ENCODE results near the gene NECTIN4. TPM values are rescaled to one million over a fixed set of nuclear protein-coding genes. Genes with fewer than 3 reads are reported as not detected.
A peak's percentile ranks its signal among the peaks of the same experiment; 100 is the strongest.

The NECTIN4 gene
- total and polyA plus RNA-seq, 2 of the 8 experiments (the other 6 are each of a cell fraction or from before 2014, with no cell fraction given): 0.19 to 0.71 TPM

- peak overlapping the region; percentile 23 for H4K5ac ChIP-seq (ENCODE audit: insufficient read length, low read depth, low read length)
- peak overlapping the region in 3 of 4 experiments; percentile 40 to 53 (median 47); a peak in 5 of 7 replicates for H3K9ac ChIP-seq (replicated peaks in 1 of 4; ENCODE audit: extremely low read depth in 1 of 4, low read depth in 3 of 4, low read length in 3 of 4)
- peak overlapping the region; percentile 54; the same call in 1 of the 2 replicates for H4K8ac ChIP-seq (ENCODE audit: extremely low read depth, insufficient read depth, low read length)
- no peak overlapping the region for H2AK5ac ChIP-seq (ENCODE audit: low read depth, low read length)
- no peak overlapping the region; the same call in 1 of the 2 replicates for H2BK5ac ChIP-seq (ENCODE audit: low read depth, low read length)
- no peak overlapping the region for H3K4ac ChIP-seq (replicated peaks; ENCODE audit: insufficient read length, low read depth, low read length)
- no peaks in the 10 kb centered on the region for H3K27me3 ChIP-seq (replicated peaks in 1 of 4; ENCODE audit: control insufficient read depth in 3 of 4, extremely low read depth in 1 of 4, insufficient read depth in 3 of 4, low read length in 3 of 4)
- no peak overlapping the region for H2BK15ac ChIP-seq (ENCODE audit: low read length)
- peaks cover 24 to 34% (median 30%) of the 10 kb centered on the region in 4 experiments; a peak in 6 of 8 replicates for H3K36me3 ChIP-seq (ENCODE audit: control insufficient read depth in 2 of 4, insufficient read depth in 4 of 4, low read length in 3 of 4)
- WGBS, 2 experiments (ENCODE audit: extremely low coverage in 1 of 2, insufficient coverage in 1 of 2, insufficient read length in 1 of 2, insufficient replicate concordance in 2 of 2, low coverage in 1 of 2, low lambda C conversion rate in 2 of 2, missing lambda C conversion rate in 1 of 2): 33% methylated on average over 21 of the region's 21 CpGs; no CpG with 5 or more reads in 1 of the 2 experiments
- H3K79me1 ChIP-seq (ENCODE audit: low read depth, low read length): peaks cover 5% of the 10 kb centered on the region
- peaks cover 5 to 11% (median 8%) of the 10 kb centered on the region in 4 experiments; a peak in 6 of 7 replicates for H3K4me1 ChIP-seq (replicated peaks in 1 of 4; ENCODE audit: control insufficient read depth in 3 of 4, insufficient read depth in 4 of 4, low read length in 3 of 4)
- no peak overlapping the region for H2AFZ ChIP-seq (ENCODE audit: low read length)
- no peak overlapping the region for H3K14ac ChIP-seq (ENCODE audit: insufficient read length)
- no peak overlapping the region for H4K91ac ChIP-seq (replicated peaks; ENCODE audit: insufficient read length, low read length)
- peaks cover 0 to 8% of the 10 kb centered on the region in 2 experiments for H4K20me1 ChIP-seq (replicated peaks in 1 of 2; ENCODE audit: control insufficient read depth in 1 of 2, insufficient read depth in 2 of 2, low read length in 2 of 2)
- ChIA-PET POLR2A (ENCODE audit: partially characterized antibody) (interaction anchor here (0.6 to 3.4 kb wide), 13 partner anchors 8 to 130 kb away, joined by 3 to 50 read pairs (median 5); partner anchors contain the start of genes F11R and USF1), CTCF (ENCODE audit: partially characterized antibody) (interaction anchor here (1.1 to 6.7 kb wide), 6 partner anchors 16 to 144 kb away, joined by 3 to 73 read pairs (median 4); partner anchors contain the start of gene KLHDC9)
- no peak overlapping the region for H2BK20ac ChIP-seq (ENCODE audit: low read length)
- peak overlapping the region; percentile 90 for H3K56ac ChIP-seq (replicated peaks; ENCODE audit: insufficient read length, low read depth, low read length)
- H2BK120ac ChIP-seq (replicated peaks; ENCODE audit: low read depth, low read length): no peak overlapping the region
- DNase-seq (ENCODE audit: low read depth in 1 of 2, low spot score in 2 of 2) (peak in 1 of 2 experiments; percentile 74), FAIRE-seq (no peak)
- H3K79me2 ChIP-seq (ENCODE audit: control insufficient read depth in 1 of 2, insufficient read depth in 2 of 2, low read length in 2 of 2): peaks cover 0 to 13% of the 10 kb centered on the region in 2 experiments; a peak in 1 of 4 replicates
- H3K18ac ChIP-seq (ENCODE audit: extremely low read depth, low read length): no peak overlapping the region; the same call in 1 of the 2 replicates
- H3K23ac ChIP-seq (ENCODE audit: insufficient read length): no peak overlapping the region
- no peak overlapping the region for H2BK12ac ChIP-seq (ENCODE audit: low read depth, low read length)
- H3K4me2 ChIP-seq (ENCODE audit: insufficient read depth in 1 of 2, low read depth in 2 of 2, low read length in 2 of 2): peak overlapping the region; percentile 68 to 73
- H3K23me2 ChIP-seq (ENCODE audit: low read depth, low read length): peaks cover 3% of the 10 kb centered on the region; the same call in 1 of the 2 replicates
- H3K27ac ChIP-seq (ENCODE audit: low read depth, low read length): no peak overlapping the region
- no peaks in the 10 kb centered on the region for H3K9me3 ChIP-seq (ENCODE audit: insufficient read depth in 2 of 2, low read depth in 1 of 2, low read length in 1 of 2)
- peak overlapping the region; percentile 64 to 97 (median 85) for H3K4me3 ChIP-seq (ENCODE audit: extremely low read depth in 1 of 4, insufficient read depth in 2 of 4, low read depth in 3 of 4, low read length in 4 of 4)
- TF ChIP-seq POU5F1 (IDR thresholded peaks at IDR 0.05; ENCODE audit: low read depth, low read length): no peak
- no peak for TF ChIP-seq NRF1 (IDR thresholded peaks at IDR 0.05; ENCODE audit: low read depth, low read length)
- TF ChIP-seq HDAC6 (IDR thresholded peaks at IDR 0.05; ENCODE audit: low read depth, low read length): no peak
- TF ChIP-seq YY1 (IDR thresholded peaks at IDR 0.05; ENCODE audit: low read depth, low read length): no peak
- TF ChIP-seq ASH2L (IDR thresholded peaks at IDR 0.05; ENCODE audit: low read length): no peak
- TF ChIP-seq TAF1 (IDR thresholded peaks at IDR 0.05; ENCODE audit: low read depth, low read length): no peak
- no peak for TF ChIP-seq SIRT6 (IDR thresholded peaks at IDR 0.05; ENCODE audit: low read length)
- no peak for TF ChIP-seq USF2 (IDR thresholded peaks at IDR 0.05; ENCODE audit: low read length)
- no peak for TF ChIP-seq SIN3A (conservative IDR thresholded peaks at IDR 0.05 in 1 of 2, IDR thresholded peaks at IDR 0.05 in 1 of 2; ENCODE audit: low read depth in 1 of 2, low read length in 2 of 2)
These were observed 51.5 kb downstream of the NECTIN4 start for GRCh38 chr1:161037661-161038522.
